B cell (primary cell): ENCODE results near the gene TYW5. TPM values are rescaled to one million over a fixed set of nuclear protein-coding genes. Genes with fewer than 3 reads are reported as not detected.

Source experiments
- ATAC-seq: fragments of 200-7000 bp; cut with Tn5 transposase; one replicate; pipeline ENCODE4 v1.10.0; 2021; ENCODE audit warnings: low read depth, mild to moderate bottlenecking, moderate number of reproducible peaks, moderate library complexity
- CTCF ChIA-PET: fragments of 350-600 bp; sonication (Branson Sonifier 250); formaldehyde crosslinking; loops from one replicate; lab custom pipeline; 2021; ENCODE audit warnings: antibody characterized with exemption, inconsistent platforms; lab: Charles Lee
- POLR2A ChIA-PET: fragments of 350-600 bp; sonication (Branson Sonifier 250); formaldehyde crosslinking; loops from one replicate; lab custom pipeline; 2021; ENCODE audit warnings: antibody characterized with exemption; lab: Charles Lee
- DNase-seq: peaks from one replicate; pipeline ENCODE4 v3.0.0; 2013
- H2AFZ ChIP-seq: 2 replicates; pipeline ENCODE4 v1.6.1; 2012; ENCODE audit warnings: mild to moderate bottlenecking, low read depth, low read length; ENCODE audit not compliant: insufficient read depth, poor library complexity, severe bottlenecking
- H3K27ac ChIP-seq, 2 donors: 1 replicate in 1 of 2; 2 replicates in 1 of 2; pipeline ENCODE4 v1.5.1; 2012 to 2013; ENCODE audit warnings: low read length in 2 of 2, mild to moderate bottlenecking in 2 of 2, moderate library complexity in 1 of 2
- H3K27me3 ChIP-seq, 4 experiments: fragments of 200-600 bp in 1 of 4; sonication (generic) in 1 of 4; replicated peaks in 1 of 4; 1 replicate in 2 of 4; 2 replicates in 2 of 4; pipeline versions ENCODE4 v1.6.1 to v1.7.0; 2013 to 2016; ENCODE audit warnings: low read length in 3 of 4, mild to moderate bottlenecking in 2 of 4, mixed read lengths in 1 of 4, moderate library complexity in 1 of 4; ENCODE audit not compliant: insufficient read depth in 4 of 4, control insufficient read depth in 3 of 4; ENCODE audit errors: control extremely low read depth in 1 of 4
- H3K36me3 ChIP-seq, 2 experiments: replicated peaks in 1 of 2; 1 replicate in 1 of 2; 2 replicates in 1 of 2; pipeline versions ENCODE4 v1.6.1 to v1.7.1; 2013; ENCODE audit warnings: low read length in 1 of 2; ENCODE audit not compliant: insufficient read depth in 2 of 2, control insufficient read depth in 1 of 2; ENCODE audit errors: control extremely low read depth in 1 of 2, extremely low read depth in 1 of 2
- H3K4me1 ChIP-seq, 2 donors: fragments of 200-600 bp in 1 of 2; sonication (generic) in 1 of 2; 1 replicate in 1 of 2; 2 replicates in 1 of 2; pipeline versions ENCODE4 v1.5.1 to v1.6.1; 2013 to 2017; ENCODE audit warnings: low read length in 2 of 2; ENCODE audit not compliant: control insufficient read depth in 2 of 2, insufficient read depth in 2 of 2
- H3K4me2 ChIP-seq: replicated peaks from 2 replicates; pipeline ENCODE3; 2012; ENCODE audit warnings: mild to moderate bottlenecking, low read depth, low read length; ENCODE audit not compliant: poor library complexity, severe bottlenecking
- H3K4me3 ChIP-seq, 5 experiments: fragments of 200-600 bp in 1 of 5; sonication (generic) in 1 of 5; 1 replicate in 3 of 5; 2 replicates in 2 of 5; pipeline versions ENCODE4 v1.5.1 to v1.7.0; 2011 to 2016; ENCODE audit warnings: low read length in 4 of 5, mild to moderate bottlenecking in 4 of 5, low read depth in 2 of 5, control low read depth in 1 of 5, moderate library complexity in 1 of 5; ENCODE audit not compliant: insufficient read depth in 1 of 5; ENCODE audit errors: control extremely low read depth in 1 of 5, extremely low read depth in 1 of 5
- H3K79me2 ChIP-seq: fragments of 200-600 bp; sonication (generic); one replicate; pipeline ENCODE4 v1.6.0; 2016; ENCODE audit warnings: low read length; ENCODE audit not compliant: control insufficient read depth, insufficient read depth
- H3K9ac ChIP-seq: fragments of 200-600 bp; sonication (generic); 2 replicates; pipeline ENCODE4 v1.6.1; 2017; ENCODE audit warnings: mild to moderate bottlenecking, low read length, moderate library complexity
- H3K9me3 ChIP-seq, 3 donors: one replicate each; pipeline versions ENCODE4 v1.6.1 to v1.7.1; 2013; ENCODE audit warnings: low read length in 2 of 3; ENCODE audit not compliant: control insufficient read depth in 2 of 3, insufficient read depth in 1 of 3; ENCODE audit errors: control extremely low read depth in 1 of 3
- H4K20me1 ChIP-seq: 2 replicates; pipeline ENCODE4 v1.6.0; 2012; ENCODE audit warnings: mild to moderate bottlenecking, low read length; ENCODE audit not compliant: insufficient read depth, control insufficient read depth, poor library complexity, severe bottlenecking
- H3K27ac Mint-ChIP-seq: one replicate; pipeline ENCODE4 v1.8.0; 2021; ENCODE audit warnings: mixed read lengths
- H3K27me3 Mint-ChIP-seq: one replicate; pipeline ENCODE4 v1.8.0; 2021; ENCODE audit warnings: mixed read lengths
- H3K4me1 Mint-ChIP-seq: one replicate; pipeline ENCODE4 v1.8.0; 2021; ENCODE audit warnings: mixed read lengths
- H3K4me3 Mint-ChIP-seq: one replicate; pipeline ENCODE4 v1.8.0; 2021; ENCODE audit warnings: mixed read lengths
- H3K9me3 Mint-ChIP-seq: one replicate; pipeline ENCODE4 v1.8.0; 2022; ENCODE audit warnings: mixed read lengths; ENCODE audit not compliant: insufficient read depth
- EZH2 ChIP-seq: IDR thresholded peaks from 2 replicates; pipeline ENCODE4 v1.6.1; 2012; ENCODE audit warnings: borderline replicate concordance, low read depth, mild to moderate bottlenecking, moderate library complexity, low read length; ENCODE audit not compliant: insufficient read depth, poor library complexity, severe bottlenecking
- WGBS: methylation state at CpG from one replicate; pipeline ENCODE4 v1.1.5; 2013; ENCODE audit warnings: missing lambda C conversion rate; ENCODE audit not compliant: insufficient coverage; 5-methylcytosine and 5-hydroxymethylcytosine counted together
- intact Hi-C: fragments of 100-400 bp; cut with micrococcal nuclease; formaldehyde crosslinking; loops from one replicate; pipeline ENCODE4 v1.10.0; 2022
- polyA plus RNA-seq: library from polyadenylated mRNA; depleted of rRNA; stranded (reverse); fragments of >200 nt; gene quantifications from 2 replicates; pipeline ENCODE4 v1.2.3, GENCODE V29; 2012
- total RNA-seq, 2 donors: library from RNA; stranded (reverse); fragments of 120-200 nt in 1 of 2; gene quantifications; 1 replicate in 1 of 2; 2 replicates in 1 of 2; pipeline versions ENCODE4 v1.2.3 to v1.2.4, GENCODE V29; 2013 to 2022
- TF ChIP-seq, protein P1 (sequence below): fragments of 200-600 bp; IDR thresholded peaks from one replicate; pipeline ENCODE4 v1.8.0; 2022; ENCODE audit warnings: antibody characterized with exemption, mild to moderate bottlenecking

The TYW5 gene
- total and polyA plus RNA-seq, 2 donors (not counting 1 experiment from before 2014, with no cell fraction given), result 4.5 to 15.0 TPM

DNA sequence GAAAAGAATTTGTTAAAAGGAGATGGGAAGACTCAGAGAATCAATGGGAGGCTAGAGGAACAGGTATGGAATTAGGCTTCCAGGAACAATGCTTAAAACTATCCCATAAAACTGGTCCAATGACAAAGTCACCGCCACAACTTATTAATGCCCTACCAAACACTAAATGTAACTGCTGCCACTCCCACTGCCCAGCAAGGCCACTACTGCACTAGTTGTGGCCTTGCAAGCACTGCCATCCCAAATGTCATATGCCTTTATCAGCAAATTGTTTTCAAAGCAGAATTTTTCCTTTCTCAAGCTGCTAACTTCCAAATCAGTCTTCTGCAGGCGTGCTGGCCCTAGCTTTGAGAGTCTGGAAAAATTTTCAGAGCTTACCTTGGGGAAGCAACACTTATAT is 58.7 kb downstream of the TYW5 start:
- Mint-ChIP-seq H3K4me3 (no peak overlapping the region), H3K27me3 (no peaks in the 10 kb centered on the region), H3K9me3 (no peaks in the 10 kb centered on the region), H3K4me1 (no peaks in the 10 kb centered on the region), H3K27ac (no peak overlapping the region)
- H2AFZ ChIP-seq, result no peak overlapping the region
- no peak overlapping the region for H3K4me2 ChIP-seq
- H3K4me1 ChIP-seq, result no peaks in the 10 kb centered on the region
- intact Hi-C loops, result no loop called here
- no peaks in the 10 kb centered on the region for H4K20me1 ChIP-seq
- ChIA-PET CTCF (interaction anchor here (0.7 kb wide), 1 partner anchor 855 kb away, joined by 3 read pairs; no protein-coding TSS in a partner anchor), POLR2A (no interaction called here)
- no peaks in the 10 kb centered on the region for H3K27me3 ChIP-seq
- 100% methylated on average over 1 of the region's 2 CpGs for WGBS
- TF ChIP-seq EZH2, result no peak
- no peak overlapping the region for H3K27ac ChIP-seq
- no peak overlapping the region for H3K9ac ChIP-seq
- H3K9me3 ChIP-seq, result no peaks in the 10 kb centered on the region
- no peaks in the 10 kb centered on the region for H3K79me2 ChIP-seq
- ATAC-seq (no peak), DNase-seq (no peak)
- H3K36me3 ChIP-seq, result no peaks in the 10 kb centered on the region
- no peak overlapping the region for H3K4me3 ChIP-seq

- POLR2A ChIA-PET, result no interaction called here
- Histone ChIP-seq H3K4me2 (no peak overlapping the region), H3K4me1 (no peaks in the 10 kb centered on the region), H3K4me3 (no peak overlapping the region), H3K36me3 (no peaks in the 10 kb centered on the region), H3K9me3 (no peaks in the 10 kb centered on the region), H3K27me3 (no peaks in the 10 kb centered on the region), H4K20me1 (no peaks in the 10 kb centered on the region), H2AFZ (no peak overlapping the region), H3K79me2 (no peaks in the 10 kb centered on the region), H3K27ac (no peak overlapping the region), H3K9ac (no peak overlapping the region)
- CTCF ChIA-PET, result interaction anchor here (0.5 kb wide), 1 partner anchor 8 kb away, joined by 4 read pairs; no protein-coding TSS in a partner anchor
- H3K27ac Mint-ChIP-seq, result no peak overlapping the region
- no peaks in the 10 kb centered on the region for H3K9me3 Mint-ChIP-seq
- no peak for DNase-seq
- H3K27me3 Mint-ChIP-seq, result no peaks in the 10 kb centered on the region
- TF ChIP-seq EZH2, result no peak
- TF ChIP-seq, protein P1, sequence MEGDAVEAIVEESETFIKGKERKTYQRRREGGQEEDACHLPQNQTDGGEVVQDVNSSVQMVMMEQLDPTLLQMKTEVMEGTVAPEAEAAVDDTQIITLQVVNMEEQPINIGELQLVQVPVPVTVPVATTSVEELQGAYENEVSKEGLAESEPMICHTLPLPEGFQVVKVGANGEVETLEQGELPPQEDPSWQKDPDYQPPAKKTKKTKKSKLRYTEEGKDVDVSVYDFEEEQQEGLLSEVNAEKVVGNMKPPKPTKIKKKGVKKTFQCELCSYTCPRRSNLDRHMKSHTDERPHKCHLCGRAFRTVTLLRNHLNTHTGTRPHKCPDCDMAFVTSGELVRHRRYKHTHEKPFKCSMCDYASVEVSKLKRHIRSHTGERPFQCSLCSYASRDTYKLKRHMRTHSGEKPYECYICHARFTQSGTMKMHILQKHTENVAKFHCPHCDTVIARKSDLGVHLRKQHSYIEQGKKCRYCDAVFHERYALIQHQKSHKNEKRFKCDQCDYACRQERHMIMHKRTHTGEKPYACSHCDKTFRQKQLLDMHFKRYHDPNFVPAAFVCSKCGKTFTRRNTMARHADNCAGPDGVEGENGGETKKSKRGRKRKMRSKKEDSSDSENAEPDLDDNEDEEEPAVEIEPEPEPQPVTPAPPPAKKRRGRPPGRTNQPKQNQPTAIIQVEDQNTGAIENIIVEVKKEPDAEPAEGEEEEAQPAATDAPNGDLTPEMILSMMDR, result no peak
- intact Hi-C loops, result no loop called here
- WGBS, result 100% methylated on average over 2 of the region's 3 CpGs
- no peak for ATAC-seq
- H3K4me1 Mint-ChIP-seq, result no peaks in the 10 kb centered on the region
- no peak overlapping the region for H3K4me3 Mint-ChIP-seq
These were observed 59.9 kb downstream of the TYW5 start for GRCh38 chr2:199895406-199895805.
